Activated CD4-positive, alpha-beta T cell treated with anti-CD3 and anti-CD28 coated beads, Interleukin-2, amount 50 U/mL, for 48 hours (primary cell): ENCODE measurements around the gene ATP6V0E2.
"Not testable (repeated sequence)": the region's sequence is repeated elsewhere in the genome, so short reads cannot be mapped to it uniquely, and the experiment has no call there.

Experiments used
- DNase-seq, 2 experiments: peaks; one replicate each; pipeline ENCODE4 v3.0.0-alpha.2; 2020

ATP6V0E2 gene

DNA sequence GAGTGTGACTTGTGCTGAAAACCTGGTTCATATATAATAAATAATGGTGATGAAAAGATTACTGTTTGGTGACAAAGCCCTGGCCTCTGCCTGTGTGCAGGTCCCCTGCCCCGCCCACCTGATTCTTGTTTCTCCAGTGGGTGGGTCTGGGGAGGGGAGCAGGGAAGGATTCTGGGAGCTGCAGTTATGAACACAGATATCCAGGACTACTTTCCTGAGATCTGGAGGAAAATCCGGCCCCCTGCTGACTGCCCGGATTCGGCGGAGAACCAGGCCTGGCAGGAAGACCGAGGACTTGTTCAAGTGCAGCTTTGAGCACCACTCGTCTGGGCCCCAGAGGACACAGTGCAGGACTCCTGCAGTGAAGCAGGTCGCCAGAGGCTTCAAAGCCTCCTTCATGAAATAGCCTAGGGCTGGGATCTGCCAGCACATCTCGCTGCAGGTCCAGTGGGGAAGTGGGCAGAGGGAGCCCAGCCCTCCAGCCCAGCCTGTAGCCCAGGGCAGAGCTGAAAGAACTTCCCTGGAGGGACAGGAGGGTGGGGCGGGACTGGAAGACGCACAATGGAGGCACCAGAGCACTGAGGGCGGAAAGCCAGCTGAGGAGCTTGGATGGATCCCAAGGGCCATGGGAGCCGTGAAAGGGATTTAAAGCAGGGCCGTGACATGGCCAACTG lies 7.0 kb downstream of the ATP6V0E2 start:
- DNase-seq = no peak

DNA sequence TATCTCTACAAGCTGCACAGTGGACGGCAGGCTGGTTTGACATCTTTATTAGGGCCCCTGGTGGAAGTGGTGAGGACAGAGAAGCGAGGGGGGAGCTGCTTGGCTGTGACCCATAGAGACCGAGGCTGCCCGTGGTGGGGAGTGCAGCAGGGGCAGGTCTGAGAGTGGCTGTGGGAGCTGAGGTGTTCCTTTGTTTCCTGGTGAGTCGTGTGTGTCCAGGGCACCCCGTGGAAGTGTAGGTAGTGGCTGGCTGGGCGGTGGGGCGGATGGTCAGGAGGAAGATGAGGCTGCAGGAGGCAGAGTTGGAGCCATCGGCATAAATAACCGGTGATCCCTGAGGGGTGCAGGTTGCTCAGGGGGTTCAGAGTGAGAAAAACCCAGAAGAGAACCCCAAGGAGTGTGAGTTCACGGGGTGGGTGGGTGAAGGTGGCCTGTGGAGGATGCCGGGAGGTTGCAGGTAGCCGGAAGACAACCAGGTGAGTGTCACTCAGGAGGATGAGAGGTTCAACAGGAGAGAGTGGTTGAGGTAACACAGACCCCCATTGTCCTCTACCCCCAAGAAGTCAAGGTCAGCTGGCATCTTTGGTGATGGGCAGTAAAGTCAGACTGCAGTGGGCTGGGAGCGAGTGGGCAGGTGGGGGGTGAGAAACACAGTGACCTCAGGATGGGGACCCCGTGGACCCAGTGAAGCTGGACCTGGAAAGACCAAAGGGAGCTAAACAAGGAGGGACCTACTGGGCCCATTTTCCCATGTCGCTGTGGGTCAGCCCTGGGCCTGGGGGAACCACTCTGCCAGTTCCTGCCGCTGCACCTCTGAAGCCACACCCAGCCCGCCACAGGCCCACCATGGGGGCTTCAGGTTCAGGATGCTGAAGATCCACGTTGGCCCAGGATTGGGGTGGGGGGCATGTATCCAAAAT lies 7.8 kb downstream of the ATP6V0E2 start:
- no peak for DNase-seq

DNA sequence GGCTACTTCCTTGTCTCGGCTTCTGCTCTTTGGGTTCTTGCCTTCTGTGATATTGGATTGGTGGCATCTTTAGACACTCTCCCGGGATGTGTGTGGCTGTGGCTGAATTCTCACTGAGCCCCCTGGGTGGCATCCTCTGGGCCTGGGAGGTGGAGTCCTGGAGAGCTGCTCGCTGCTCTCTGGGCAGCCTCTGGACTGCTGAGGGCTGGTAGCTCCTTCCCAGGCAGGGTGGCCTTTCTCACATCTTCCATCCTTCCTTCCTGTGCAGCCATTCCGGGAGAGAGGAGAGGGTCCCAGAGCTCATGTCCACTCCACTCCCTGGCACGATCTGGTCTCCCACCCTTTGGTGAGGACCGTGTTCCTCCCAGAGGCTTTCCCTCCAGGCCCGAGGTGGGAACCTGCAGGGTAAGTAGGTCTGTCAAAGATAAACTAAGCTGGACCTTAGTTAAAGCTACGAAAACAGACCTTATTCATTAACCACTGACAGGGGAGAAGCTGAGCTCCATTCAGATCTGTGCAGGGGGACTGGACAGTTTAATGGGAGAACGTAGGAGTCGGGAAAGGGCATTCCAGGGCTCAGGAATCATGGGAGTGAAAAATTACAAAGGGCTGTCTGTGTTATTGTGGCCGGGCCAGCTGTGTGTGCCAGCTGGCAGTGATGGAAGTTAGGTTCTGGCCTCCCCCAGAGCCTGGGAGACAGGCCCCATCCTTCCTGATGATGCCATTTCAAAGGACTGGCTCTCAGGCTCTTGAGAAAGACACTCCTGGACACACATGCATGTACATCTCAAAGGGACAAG lies 8.7 kb downstream of the ATP6V0E2 start:
- no peak for DNase-seq

DNA sequence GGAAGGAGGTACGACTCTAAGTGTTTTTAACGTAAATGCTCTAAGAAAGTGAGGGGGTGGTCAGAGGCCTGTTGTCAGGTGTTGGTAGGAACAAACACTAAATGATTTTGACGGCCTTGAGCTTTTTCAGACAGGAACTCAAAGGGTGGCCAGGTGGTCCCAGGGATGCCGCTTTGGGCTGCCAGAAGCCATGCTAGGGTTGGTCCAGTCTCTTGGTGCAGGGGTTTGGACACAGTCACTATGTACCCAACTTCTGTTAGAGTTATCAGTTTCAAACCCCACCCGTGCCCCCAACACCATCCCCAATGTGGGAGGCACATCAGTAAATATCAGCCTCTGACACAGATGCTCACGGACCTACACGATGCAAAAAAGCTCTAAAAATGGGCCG lies 9.3 kb downstream of the ATP6V0E2 start:
- DNase-seq = no peak

DNA sequence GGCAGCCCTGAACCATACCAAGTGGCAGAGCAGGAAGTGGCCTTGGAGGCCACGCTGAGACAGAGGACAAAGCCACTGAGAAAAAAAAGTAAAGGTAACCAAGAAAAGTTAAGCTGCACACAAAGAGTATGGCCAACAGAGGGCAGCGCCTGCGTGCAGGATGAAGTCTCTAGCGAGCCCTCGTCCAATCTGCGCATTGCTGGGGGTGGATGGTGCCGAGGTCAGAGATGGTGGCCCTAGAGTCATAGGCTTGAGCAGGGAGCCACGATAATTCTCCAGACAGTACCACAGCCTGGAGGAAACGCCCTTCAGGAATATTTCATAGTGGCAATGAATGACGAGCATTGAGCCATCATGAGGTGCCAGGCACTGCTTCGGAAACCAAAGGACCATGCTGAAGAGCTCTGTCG lies 9.7 kb downstream of the ATP6V0E2 start:
- peak; percentile 60 to 71 for DNase-seq

DNA sequence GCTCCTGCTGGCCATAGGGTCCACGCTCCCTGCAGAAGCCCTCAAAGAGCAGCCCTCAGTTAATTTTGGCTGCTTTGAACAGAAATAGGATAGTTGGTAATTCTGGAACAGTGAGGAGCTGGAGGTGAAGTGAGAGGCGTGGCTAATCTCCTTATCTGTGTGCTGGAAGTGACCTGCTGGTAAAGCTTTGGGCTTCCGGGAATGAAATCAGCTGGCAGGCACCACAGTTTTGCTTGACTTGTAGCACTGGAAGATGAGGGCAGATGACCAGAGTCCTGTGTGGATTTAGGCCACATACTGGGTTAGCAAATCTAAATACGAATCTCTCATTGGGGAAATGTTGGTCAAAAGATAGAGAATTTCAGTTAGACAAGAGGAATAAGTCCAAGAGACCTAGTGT lies 10.2 kb downstream of the ATP6V0E2 start:
- no peak for DNase-seq

DNA sequence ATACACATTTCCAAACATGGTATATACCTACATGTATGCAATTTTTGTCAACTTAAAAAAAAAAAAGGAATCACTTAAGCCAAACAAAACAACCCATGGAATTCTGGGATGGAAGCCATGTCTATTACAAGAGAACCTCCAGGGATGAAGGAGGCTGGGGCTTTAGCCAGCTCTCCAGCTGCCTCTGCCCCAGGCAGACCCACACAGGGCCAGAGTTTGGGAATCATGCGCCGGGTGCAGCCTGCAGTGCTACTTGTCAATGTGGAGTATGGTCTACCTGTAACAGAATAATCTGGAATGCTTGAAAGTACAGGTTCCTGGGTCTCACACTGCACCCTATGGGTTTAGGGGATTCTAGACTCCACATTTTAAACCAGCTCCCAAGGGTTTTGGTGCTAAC lies 10.8 kb downstream of the ATP6V0E2 start:
- no peak for DNase-seq

DNA sequence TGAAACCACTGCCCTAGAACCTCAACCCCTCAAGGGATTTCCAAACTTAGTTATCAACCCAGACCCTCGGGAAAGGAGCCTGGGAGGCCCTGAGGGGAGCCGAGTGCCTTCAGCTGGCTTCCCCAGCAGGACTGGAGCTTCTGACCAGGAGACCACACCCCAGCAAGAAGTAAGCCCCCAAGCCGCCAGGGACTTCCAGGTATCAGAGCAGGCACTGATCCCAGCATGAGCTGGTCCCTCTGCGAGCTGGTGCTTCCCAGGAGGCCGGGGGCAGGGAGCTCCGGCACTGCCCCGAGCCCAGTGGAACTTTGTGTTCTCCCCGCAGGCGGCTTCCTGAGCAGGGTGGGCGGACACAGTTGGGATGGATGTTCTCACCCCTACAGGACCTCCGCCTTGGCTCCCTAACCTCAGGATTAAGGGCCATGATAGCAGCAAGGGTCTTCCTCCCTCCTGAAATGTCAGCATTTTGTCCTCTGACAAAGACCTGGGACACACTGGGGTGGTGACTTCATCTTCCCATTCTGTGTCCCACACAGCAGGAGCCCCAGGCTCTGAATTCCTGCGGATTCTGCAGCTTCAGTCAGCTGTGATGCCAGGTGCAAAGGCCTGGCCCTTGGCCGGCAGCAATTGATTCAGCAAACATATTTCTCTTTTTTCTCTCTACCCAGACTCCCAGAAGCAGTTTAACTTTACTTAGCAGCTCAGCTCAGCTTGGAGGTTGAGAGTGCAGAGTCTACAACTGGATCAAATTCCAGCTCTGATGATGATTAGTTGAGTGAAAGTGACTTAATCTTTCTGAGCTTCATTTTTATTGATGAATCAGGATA lies 11.6 kb downstream of the ATP6V0E2 start:
- DNase-seq = no peak

DNA sequence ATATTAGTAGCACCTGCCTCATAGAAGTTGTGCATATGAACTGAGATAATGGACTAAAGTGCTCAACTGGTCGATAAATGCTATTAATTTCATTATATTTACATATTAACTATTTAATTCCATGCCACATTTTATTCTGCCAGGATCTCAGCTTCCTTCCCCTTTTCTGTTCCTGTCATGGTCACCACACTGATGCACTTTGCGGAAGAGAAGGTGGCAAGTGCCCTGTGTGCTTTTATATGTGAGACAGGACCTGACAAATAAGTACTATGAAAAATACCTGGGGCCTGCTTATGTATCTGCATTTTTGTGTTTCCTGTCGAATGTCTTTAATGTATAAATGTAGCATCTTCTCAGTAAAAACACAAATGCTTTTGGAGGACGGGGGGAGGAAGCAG lies 12.2 kb downstream of the ATP6V0E2 start:
- DNase-seq = no peak

DNA sequence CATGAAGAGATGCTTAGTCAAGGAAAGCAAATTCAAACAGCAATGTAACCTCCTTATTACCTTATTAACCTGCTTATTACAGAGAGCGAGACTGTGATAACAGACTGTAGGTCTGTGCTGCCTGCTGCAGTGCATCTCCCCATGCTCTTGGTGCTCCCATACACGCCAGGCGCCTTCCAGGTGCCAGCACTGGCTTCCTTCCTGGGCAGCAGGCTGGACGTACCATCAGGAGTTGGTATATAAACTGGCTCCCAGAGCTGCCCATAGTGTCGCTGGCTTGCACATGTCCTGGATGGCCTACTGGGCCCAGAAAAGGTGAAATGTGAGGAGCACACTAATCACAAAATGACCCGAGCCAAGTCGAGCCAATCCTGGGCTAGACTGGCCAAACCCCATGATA lies 13.5 kb downstream of the ATP6V0E2 start:
- no peak for DNase-seq

DNA sequence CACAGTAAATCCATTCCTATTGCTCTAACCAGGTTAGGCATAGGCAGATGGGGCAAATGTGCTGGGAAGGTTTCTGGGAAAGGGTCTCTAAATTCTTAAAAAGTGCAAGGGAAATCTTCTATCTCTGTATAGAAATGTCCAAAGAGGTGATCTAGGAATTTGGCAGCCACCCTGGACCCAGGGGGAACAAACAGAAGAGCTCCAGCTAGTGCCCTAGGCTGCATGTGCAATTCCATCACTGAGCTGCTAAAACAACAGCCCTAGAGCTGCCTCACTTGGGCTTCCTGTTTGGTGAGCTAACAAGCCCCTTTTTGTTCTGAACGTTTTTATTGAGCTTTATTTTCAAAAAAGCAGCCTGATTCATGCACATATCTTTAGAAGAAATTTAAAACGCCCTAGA lies 16.9 kb downstream of the ATP6V0E2 start:
- DNase-seq = not testable (repeated sequence)

DNA sequence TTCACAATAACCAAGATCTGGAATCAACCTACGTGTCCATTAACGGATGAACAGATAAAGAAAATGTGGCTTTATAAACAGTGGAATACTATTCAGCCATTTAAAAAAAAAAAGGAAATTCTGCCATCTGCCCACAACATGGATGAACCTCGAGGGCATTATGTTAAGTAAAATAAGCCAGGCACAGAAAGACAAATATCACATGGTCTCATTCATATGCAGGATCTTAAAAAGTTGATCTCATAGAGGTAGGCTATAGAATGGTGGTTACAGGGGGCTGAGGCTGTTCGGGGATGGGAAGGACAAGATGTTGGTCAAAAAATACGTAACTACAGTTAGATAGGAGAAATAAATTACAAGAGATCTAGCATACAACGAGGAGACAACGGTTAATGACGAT lies 21.2 kb downstream of the ATP6V0E2 start:
- DNase-seq = not testable (repeated sequence)

DNA sequence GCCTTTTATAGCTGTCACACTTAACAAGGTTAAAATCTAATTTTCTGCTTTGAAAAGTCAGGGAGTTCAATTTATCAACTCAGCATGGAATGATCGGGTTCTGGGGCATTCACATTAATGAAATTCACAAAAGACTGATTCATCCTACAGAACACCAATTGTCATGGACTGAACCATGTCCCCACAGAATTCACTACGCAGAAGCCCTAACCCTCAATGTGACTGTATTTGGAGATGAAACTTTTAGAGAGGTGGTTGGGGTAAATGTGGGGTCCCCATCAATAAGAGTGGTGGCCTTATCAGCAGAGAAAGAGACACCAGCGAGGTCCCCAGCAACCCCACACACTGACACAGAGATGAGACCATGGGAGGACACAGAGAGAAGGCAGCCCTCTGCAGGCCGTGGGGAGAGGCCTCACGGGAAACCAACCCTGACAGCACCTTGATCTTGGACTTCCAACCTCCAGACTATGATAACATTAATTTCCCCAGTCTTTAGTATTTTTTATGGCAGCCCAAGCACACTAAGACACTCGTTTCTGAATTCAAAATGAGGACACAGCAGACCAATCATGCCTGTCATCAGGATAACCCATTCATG lies 34.1 kb downstream of the ATP6V0E2 start:
- DNase-seq = not testable (repeated sequence)

DNA sequence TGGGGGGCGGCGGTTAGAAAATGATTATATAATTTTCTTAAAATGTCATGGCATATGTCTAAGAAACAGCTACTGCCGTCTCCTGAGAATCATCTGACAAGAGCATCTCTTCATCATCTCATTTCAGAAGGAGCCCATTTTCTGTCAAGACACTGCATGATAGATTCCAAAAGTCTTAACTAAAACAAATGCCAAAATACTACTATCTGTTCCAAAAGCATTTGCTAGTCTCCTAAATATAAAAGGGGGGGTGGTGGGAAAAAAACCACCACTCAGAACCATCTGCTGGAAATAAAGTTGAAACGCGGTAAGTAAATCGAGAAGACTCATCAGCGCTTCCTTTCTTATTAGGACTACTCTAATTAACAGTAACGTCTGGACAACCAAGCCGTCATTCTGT lies 36.5 kb downstream of the ATP6V0E2 start:
- DNase-seq = not testable (repeated sequence)

DNA sequence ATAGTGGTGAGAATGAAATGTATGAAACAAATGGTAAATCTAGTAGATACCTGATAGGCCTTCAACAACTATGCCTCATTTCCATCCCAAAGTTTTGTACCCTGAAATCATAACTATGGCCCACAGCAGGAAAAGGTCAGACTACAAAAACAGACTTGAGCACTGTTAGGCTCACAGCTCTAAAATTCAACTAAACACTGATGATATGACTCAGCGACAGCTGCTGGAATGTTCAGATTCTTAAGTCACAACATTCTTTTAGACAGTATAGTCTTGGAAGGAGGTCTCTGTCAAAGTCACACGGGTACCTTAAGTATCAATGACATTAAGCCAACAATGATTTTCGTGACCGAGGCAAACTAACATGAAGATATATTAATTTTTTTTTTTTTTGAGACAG lies 38.4 kb downstream of the ATP6V0E2 start:
- not testable (repeated sequence) for DNase-seq

DNA sequence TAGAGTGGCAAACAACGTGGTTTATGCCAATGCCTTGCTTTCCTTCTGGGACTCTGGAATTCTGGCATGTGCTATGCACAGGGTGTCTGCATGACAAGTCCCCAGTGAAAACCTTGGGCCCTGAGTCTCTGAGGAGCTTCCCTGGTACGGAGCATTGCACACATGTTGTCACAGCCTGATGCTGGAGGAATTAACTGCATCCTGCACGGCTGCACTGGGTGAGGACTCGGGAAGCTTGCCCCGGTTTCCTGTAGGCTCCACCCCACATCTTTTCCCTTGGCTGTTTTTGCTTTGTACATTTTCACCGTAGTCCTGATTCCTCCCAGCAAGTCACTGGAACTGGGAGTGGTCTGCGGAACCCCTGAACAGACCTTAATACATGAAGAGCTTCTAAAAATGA lies 52.6 kb downstream of the ATP6V0E2 start:
- DNase-seq = not testable (repeated sequence)
